Caco-2 (cell line): ENCODE measurements around the gene SLC4A11. TPM values are rescaled to one million over a fixed set of nuclear protein-coding genes. Genes with fewer than 3 reads are reported as not detected.
A peak's percentile ranks its signal among the peaks of the same experiment; 100 is the strongest.

Source experiments
- BruUV-seq: library from RNA; stranded (reverse); fragments of 400-500 nt; replicated peaks from 2 replicates; lab custom pipeline; 2021; lab: Mats Ljungman, UMichigan
- CTCF ChIA-PET: fragments of 300-600 bp; sonication (Branson Sonifier 250); formaldehyde crosslinking; loops from one replicate; lab custom pipeline; 2022; ENCODE audit warnings: antibody characterized with exemption; lab: Charles Lee
- POLR2A ChIA-PET: fragments of 300-600 bp; sonication (Branson Sonifier 250); formaldehyde crosslinking; loops from one replicate; lab custom pipeline; 2022; ENCODE audit warnings: antibody characterized with exemption; lab: Charles Lee
- DNase-seq, 2 experiments: peaks; one replicate each; pipeline versions ENCODE4 v3.0.0 to v3.0.0-alpha.2; 2020 to 2022
- H3K27me3 ChIP-seq: replicated peaks from 2 replicates; pipeline ENCODE4 v1.6.0; 2011; ENCODE audit warnings: low read length; ENCODE audit not compliant: control insufficient read depth, insufficient read depth
- H3K36me3 ChIP-seq: 2 replicates; pipeline ENCODE4 v1.5.1; 2011; ENCODE audit warnings: low read length; ENCODE audit not compliant: control insufficient read depth, insufficient read depth
- H3K4me1 ChIP-seq: fragments of 250-450 bp; sonication (Bioruptor Pico); 2 replicates; pipeline ENCODE4 v1.5.1; 2020; ENCODE audit warnings: mild to moderate bottlenecking
- H3K4me3 ChIP-seq: 2 replicates; pipeline ENCODE4 v1.5.1; 2011; ENCODE audit warnings: low read depth, mild to moderate bottlenecking, control low read depth, low read length
- H3K9me3 ChIP-seq: fragments of 250-450 bp; sonication (Bioruptor Pico); 2 replicates; pipeline ENCODE4 v1.5.1; 2020; ENCODE audit warnings: mild to moderate bottlenecking, moderate library complexity
- H3K27ac Mint-ChIP-seq: one replicate; pipeline ENCODE4 v1.8.0; 2022; ENCODE audit warnings: mixed read lengths; ENCODE audit not compliant: unreplicated experiment
- H3K27me3 Mint-ChIP-seq: one replicate; pipeline ENCODE4 v1.8.0; 2022; ENCODE audit warnings: mixed read lengths; ENCODE audit not compliant: insufficient read depth, unreplicated experiment
- H3K36me3 Mint-ChIP-seq: one replicate; pipeline ENCODE4 v1.8.0; 2022; ENCODE audit warnings: mild to moderate bottlenecking, mixed read lengths; ENCODE audit not compliant: insufficient read depth, unreplicated experiment
- H3K4me1 Mint-ChIP-seq: one replicate; pipeline ENCODE4 v1.8.0; 2022; ENCODE audit warnings: low read depth, mixed read lengths; ENCODE audit not compliant: unreplicated experiment
- H3K4me3 Mint-ChIP-seq: one replicate; pipeline ENCODE4 v1.8.0; 2022; ENCODE audit warnings: mild to moderate bottlenecking, moderate library complexity, mixed read lengths; ENCODE audit not compliant: unreplicated experiment
- H3K9me3 Mint-ChIP-seq: one replicate; pipeline ENCODE4 v1.8.0; 2022; ENCODE audit warnings: mixed read lengths; ENCODE audit not compliant: unreplicated experiment
- intact Hi-C: fragments of 100-400 bp; cut with micrococcal nuclease; formaldehyde crosslinking; loops from one replicate; pipeline ENCODE4 v1.10.0; 2022; ENCODE audit not compliant: unreplicated experiment
- total RNA-seq: library from RNA; stranded (reverse); gene quantifications from 2 replicates; pipeline ENCODE4 v1.2.3, GENCODE V29; 2022
- TF ChIP-seq, protein P1 (sequence below), 2 experiments: fragments of 200-600 bp in 1 of 2; IDR thresholded peaks; 1 replicate in 1 of 2; 2 replicates in 1 of 2; pipeline versions ENCODE4 v1.5.1 to v1.8.0; 2011 to 2022; ENCODE audit warnings: antibody characterized with exemption in 1 of 2, control low read depth in 1 of 2, inconsistent platforms in 1 of 2, low read depth in 1 of 2, low read length in 1 of 2, mild to moderate bottlenecking in 1 of 2, moderate library complexity in 1 of 2; ENCODE audit not compliant: insufficient read depth in 1 of 2, severe bottlenecking in 1 of 2, unreplicated experiment in 1 of 2

Gene SLC4A11
- total RNA-seq, 1 experiment from 2014 or later = 9.5 TPM

DNA sequence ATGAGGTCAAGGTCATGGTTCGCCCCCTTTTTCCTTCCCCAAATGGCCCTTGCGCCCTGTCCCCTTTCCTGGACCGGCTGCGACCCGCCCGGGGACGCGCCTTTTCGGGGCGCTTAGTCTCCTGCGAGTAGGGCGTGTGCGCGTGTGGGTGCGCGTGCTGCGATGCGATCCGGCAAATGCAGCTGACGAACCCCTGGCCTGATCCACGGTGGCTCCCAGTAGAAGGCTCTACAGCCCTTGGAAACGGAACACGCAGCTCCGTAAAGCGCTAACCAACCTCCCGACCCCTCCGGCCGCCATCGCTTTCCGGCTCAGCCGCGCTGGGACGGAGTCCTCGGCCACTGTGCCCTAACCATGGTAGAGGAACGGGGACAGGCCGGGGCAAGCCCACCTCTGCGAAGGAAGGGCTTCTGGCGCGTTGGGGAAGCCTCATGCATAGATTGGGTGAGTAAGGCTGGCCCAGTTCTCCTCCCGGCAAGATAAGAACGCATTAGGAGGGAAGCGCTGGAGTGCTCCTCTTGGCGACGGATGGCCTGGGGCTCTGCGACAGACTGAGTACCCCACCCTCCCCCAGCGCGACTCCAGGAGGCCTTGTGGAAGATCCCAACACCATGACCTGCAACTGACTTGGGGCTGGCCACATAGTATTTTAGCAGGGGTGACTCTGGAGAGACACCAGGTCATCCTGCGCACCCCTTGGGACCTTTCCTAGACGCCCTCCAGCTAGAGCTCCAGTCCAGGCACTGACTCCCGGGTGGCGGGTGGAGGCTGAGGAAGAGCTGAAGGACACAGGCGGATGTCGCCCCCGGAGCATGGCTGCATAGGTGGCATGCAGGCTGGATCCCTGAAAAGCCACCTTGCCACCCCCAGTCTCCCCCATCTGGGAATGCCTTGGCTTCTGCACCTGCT lies 1.1 kb upstream of the SLC4A11 start:
- intact Hi-C loops = no loop called here

DNA sequence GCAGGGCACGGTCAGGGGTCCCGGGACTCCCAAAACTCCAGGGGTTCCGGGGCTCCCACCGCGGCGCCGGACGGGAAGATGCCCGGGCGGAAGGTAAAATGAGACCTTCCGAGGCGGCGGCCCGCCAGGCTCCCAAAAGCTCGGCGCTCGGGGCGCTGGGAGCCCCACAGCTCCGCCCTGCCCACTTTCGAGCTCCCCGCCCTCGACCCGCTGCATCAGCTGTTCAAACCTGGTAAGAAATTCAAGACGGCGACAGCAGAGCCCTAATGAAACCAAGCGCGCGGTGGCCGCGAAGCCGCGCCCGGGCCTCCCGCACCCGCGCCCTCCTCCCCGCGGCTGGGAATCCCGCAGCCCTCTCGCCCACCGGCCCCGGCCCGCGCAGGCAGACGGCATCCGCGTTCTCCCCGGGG lies 369 bp downstream of the SLC4A11 start:
- peaks cover 18% of the 10 kb centered on the region for H3K4me1 Mint-ChIP-seq
- peak in 1 of 2 experiments; percentile 53 for DNase-seq
- no peaks in the 10 kb centered on the region for H3K9me3 ChIP-seq
- peaks cover 5% of the 10 kb centered on the region for H3K36me3 Mint-ChIP-seq
- H3K9me3 Mint-ChIP-seq = no peaks in the 10 kb centered on the region
- TF ChIP-seq, protein P1, sequence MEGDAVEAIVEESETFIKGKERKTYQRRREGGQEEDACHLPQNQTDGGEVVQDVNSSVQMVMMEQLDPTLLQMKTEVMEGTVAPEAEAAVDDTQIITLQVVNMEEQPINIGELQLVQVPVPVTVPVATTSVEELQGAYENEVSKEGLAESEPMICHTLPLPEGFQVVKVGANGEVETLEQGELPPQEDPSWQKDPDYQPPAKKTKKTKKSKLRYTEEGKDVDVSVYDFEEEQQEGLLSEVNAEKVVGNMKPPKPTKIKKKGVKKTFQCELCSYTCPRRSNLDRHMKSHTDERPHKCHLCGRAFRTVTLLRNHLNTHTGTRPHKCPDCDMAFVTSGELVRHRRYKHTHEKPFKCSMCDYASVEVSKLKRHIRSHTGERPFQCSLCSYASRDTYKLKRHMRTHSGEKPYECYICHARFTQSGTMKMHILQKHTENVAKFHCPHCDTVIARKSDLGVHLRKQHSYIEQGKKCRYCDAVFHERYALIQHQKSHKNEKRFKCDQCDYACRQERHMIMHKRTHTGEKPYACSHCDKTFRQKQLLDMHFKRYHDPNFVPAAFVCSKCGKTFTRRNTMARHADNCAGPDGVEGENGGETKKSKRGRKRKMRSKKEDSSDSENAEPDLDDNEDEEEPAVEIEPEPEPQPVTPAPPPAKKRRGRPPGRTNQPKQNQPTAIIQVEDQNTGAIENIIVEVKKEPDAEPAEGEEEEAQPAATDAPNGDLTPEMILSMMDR (IDR thresholded peaks at IDR 0.05; ENCODE audit: insufficient read depth in 1 of 2, low read depth in 1 of 2, low read length in 1 of 2, severe bottlenecking in 1 of 2, unreplicated experiment in 1 of 2) = no peak
- H3K27me3 ChIP-seq = no peaks in the 10 kb centered on the region
- peaks cover 15% of the 10 kb centered on the region for H3K4me1 ChIP-seq
- H3K4me3 Mint-ChIP-seq = peak overlapping the region; percentile 94
- ChIA-PET POLR2A (no interaction called here), CTCF (interaction anchor here (0.5 to 0.8 kb wide), 2 partner anchors 17 to 38 kb away, joined by 4 read pairs; no protein-coding TSS in a partner anchor)
- no peaks in the 10 kb centered on the region for H3K36me3 ChIP-seq
- no peak overlapping the region for H3K27ac Mint-ChIP-seq
- intact Hi-C loops = no loop called here
- H3K4me3 ChIP-seq = peak overlapping the region; percentile 83
- no TSS peak for BruUV-seq
- H3K27me3 Mint-ChIP-seq = no peaks in the 10 kb centered on the region

More for the DNA sequence above, 1.1 kb upstream of the SLC4A11 start:
- Mint-ChIP-seq H3K9me3 (no peaks in the 10 kb centered on the region), H3K4me3 (peak overlapping the region; percentile 94), H3K27me3 (no peaks in the 10 kb centered on the region), H3K36me3 (peaks cover 5% of the 10 kb centered on the region), H3K27ac (peak overlapping the region; percentile 87), H3K4me1 (peaks cover 30% of the 10 kb centered on the region)
- BruUV-seq = TSS peak; percentile 47
- no peaks in the 10 kb centered on the region for H3K27me3 ChIP-seq
- CTCF ChIA-PET = interaction anchor here (0.9 kb wide), 1 partner anchor 17 kb away, joined by 4 read pairs; no protein-coding TSS in a partner anchor
- DNase-seq = no peak
- POLR2A ChIA-PET = interaction anchor here (0.7 kb wide), 1 partner anchor 17 kb away, joined by 3 read pairs; no protein-coding TSS in a partner anchor
- TF ChIP-seq, protein P1 (IDR thresholded peaks at IDR 0.05; ENCODE audit: insufficient read depth in 1 of 2, low read depth in 1 of 2, low read length in 1 of 2, severe bottlenecking in 1 of 2, unreplicated experiment in 1 of 2) = no peak
- peaks cover 15% of the 10 kb centered on the region for H3K4me1 ChIP-seq
- peak overlapping the region; percentile 83 for H3K4me3 ChIP-seq
- no peaks in the 10 kb centered on the region for H3K9me3 ChIP-seq
- no peaks in the 10 kb centered on the region for H3K36me3 ChIP-seq

DNA sequence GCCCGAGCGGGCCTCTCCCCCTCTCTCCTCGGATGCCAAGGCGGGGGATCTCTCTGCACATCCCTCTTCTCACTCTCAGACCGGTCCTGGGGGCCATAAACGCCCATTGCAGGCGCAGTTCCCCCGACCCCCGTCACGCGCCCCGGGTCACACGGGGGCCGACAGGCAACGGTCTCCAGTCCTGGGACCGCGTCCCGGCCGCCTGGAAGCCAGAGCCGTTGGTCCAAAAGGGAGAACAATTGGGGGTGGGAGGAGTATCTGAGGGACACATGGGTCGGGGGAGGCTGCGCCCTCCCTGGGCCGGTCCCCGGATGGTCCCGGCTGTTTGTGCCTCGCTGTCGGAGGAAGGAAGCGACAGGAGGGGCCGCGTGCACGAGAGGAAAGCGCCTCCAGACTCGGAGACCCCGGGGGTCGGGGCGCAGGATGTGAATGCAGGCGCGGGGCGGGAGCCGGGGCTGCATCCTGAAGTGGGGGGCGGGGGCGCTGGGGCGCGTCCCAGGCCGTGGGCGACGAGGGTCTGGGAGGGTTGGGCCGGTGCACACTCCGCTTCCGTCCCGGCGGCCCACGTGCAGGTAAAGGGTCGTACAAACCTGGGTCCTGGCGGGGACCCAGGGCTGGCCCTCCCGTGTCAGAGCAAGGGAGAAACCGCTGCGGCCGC lies 903 bp downstream of the SLC4A11 start:
- Histone ChIP-seq H3K4me1 (peaks cover 15% of the 10 kb centered on the region), H3K36me3 (no peaks in the 10 kb centered on the region), H3K9me3 (no peaks in the 10 kb centered on the region), H3K4me3 (peak overlapping the region; percentile 83), H3K27me3 (no peaks in the 10 kb centered on the region)
- CTCF ChIA-PET = interaction anchor here (0.8 kb wide), 1 partner anchor 39 kb away, joined by 4 read pairs; no protein-coding TSS in a partner anchor
- intact Hi-C loops = no loop called here
- TF ChIP-seq, protein P1 (IDR thresholded peaks at IDR 0.05; ENCODE audit: insufficient read depth in 1 of 2, low read depth in 1 of 2, low read length in 1 of 2, severe bottlenecking in 1 of 2, unreplicated experiment in 1 of 2) = no peak
- H3K9me3 Mint-ChIP-seq = no peaks in the 10 kb centered on the region
- no peaks in the 10 kb centered on the region for H3K27me3 Mint-ChIP-seq
- no TSS peak for BruUV-seq
- POLR2A ChIA-PET = no interaction called here
- peaks cover 18% of the 10 kb centered on the region for H3K4me1 Mint-ChIP-seq
- H3K36me3 Mint-ChIP-seq = peaks cover 5% of the 10 kb centered on the region
- H3K27ac Mint-ChIP-seq = no peak overlapping the region
- no peak for DNase-seq
- peak overlapping the region; percentile 94 for H3K4me3 Mint-ChIP-seq
